ENCODE results near the gene TNFRSF13B. TPM values are rescaled to one million over a fixed set of nuclear protein-coding genes. Genes with fewer than 3 reads are reported as not detected.
"Not testable (repeated sequence)": the region's sequence is repeated elsewhere in the genome, so short reads cannot be mapped to it uniquely, and the experiment has no call there.

The TNFRSF13B gene
- total and polyA plus RNA-seq, 10 of the 15 experiments (the other 5 are each of a cell fraction or from before 2014, with no cell fraction given): 15.5 to 231 (median 119) TPM

DNA sequence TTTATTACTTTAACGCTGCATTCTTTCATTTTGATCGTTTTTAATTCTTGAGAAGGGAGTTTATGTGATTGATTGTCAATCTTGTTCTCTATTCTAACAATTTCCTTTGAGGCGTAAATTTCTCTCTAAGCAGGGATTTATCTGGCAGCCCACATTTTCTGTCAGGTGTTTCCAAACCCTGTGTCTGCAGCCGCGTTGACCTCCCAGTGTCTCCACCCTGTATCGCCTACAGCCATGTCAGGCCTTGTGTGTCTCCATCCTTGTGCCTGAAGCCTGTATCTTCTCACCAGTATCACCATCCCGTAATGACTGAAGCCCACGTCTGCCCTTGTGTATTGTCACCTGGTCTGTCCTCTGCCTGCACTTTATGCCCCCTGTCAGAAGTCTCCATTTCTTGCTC is 75.7 kb downstream of the TNFRSF13B start:
- ATAC-seq; CTCF ChIA-PET; in situ Hi-C loops (cut with MboI): not testable (repeated sequence)

DNA sequence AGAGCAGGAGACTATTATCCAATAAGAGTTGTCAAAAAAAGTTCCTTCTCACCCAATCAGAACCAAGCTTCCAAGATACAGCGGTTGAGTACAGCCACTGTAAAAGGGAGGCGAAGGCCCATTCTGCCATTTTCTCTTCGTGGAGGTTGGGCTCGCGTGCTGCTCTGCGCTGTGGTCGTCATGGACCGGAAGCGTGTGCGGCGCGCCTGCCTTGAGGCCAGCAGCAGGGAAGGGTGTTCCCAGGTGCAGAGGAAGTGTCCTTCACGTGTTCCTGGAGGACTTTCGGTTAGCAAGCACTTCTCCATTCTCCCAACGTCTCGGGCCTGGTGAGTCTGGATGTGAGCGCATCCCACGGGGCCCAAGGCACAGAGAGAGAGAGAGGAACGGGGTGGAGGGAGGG is 78.4 kb downstream of the TNFRSF13B start:
- intact Hi-C loops (cut with micrococcal nuclease; ENCODE audit: unreplicated experiment); in situ Hi-C loops (cut with MboI); BruUV-seq (replicated peaks); H3K27ac ChIP-seq (ENCODE audit: control insufficient read depth, insufficient read depth); H3K4me1 ChIP-seq (ENCODE audit: control insufficient read depth, insufficient read depth, low read length); H3K9ac ChIP-seq (ENCODE audit: control insufficient read depth, insufficient read depth, low read length); H3K79me2 ChIP-seq (ENCODE audit: control insufficient read depth, insufficient read depth, low read length); H3K4me2 ChIP-seq (ENCODE audit: control insufficient read depth, insufficient read depth); H2AFZ ChIP-seq (ENCODE audit: control insufficient read depth, low read depth, low read length); DNase-seq (ENCODE audit: low read depth, low spot score); H3K27me3 ChIP-seq (replicated peaks in 1 of 2; ENCODE audit: control insufficient read depth in 2 of 2, insufficient read depth in 2 of 2, low read length in 1 of 2); H4K20me1 ChIP-seq (ENCODE audit: control insufficient read depth, insufficient read depth); RAD21 ChIA-PET (ENCODE audit: unreplicated experiment); POLR2A ChIA-PET; H3K4me3 ChIP-seq; FAIRE-seq; H3K9me3 ChIP-seq (replicated peaks; ENCODE audit: control insufficient read depth, insufficient read depth, low read length); SMC1A ChIA-PET (ENCODE audit: uncharacterized antibody, unreplicated experiment); H3K36me3 ChIP-seq (ENCODE audit: control insufficient read depth in 2 of 2, insufficient read depth in 2 of 2, low read length in 1 of 2); ATAC-seq; CTCF ChIA-PET: not testable (repeated sequence)
- 76% methylated on average over 17 of the region's 19 CpGs for WGBS (ENCODE audit: insufficient coverage, insufficient replicate concordance, low lambda C conversion rate, missing lambda C conversion rate)

More for the DNA sequence above, 75.7 kb downstream of the TNFRSF13B start:
- POLR2A ChIA-PET: interaction anchor here (0.7 kb wide), 1 partner anchor 595 kb away, joined by 3 read pairs; no protein-coding TSS in a partner anchor
- DNase-seq (ENCODE audit: low read depth, low spot score); H3K36me3 ChIP-seq (ENCODE audit: control insufficient read depth in 2 of 2, insufficient read depth in 2 of 2, low read length in 1 of 2); H3K9me3 ChIP-seq (replicated peaks; ENCODE audit: control insufficient read depth, insufficient read depth, low read length); H3K4me3 ChIP-seq; RAD21 ChIA-PET (ENCODE audit: unreplicated experiment); H3K9ac ChIP-seq (ENCODE audit: control insufficient read depth, insufficient read depth, low read length); H2AFZ ChIP-seq (ENCODE audit: control insufficient read depth, low read depth, low read length); intact Hi-C loops (cut with micrococcal nuclease; ENCODE audit: unreplicated experiment); H3K27me3 ChIP-seq (replicated peaks in 1 of 2; ENCODE audit: control insufficient read depth in 2 of 2, insufficient read depth in 2 of 2, low read length in 1 of 2); H3K4me2 ChIP-seq (ENCODE audit: control insufficient read depth, insufficient read depth); H4K20me1 ChIP-seq (ENCODE audit: control insufficient read depth, insufficient read depth); SMC1A ChIA-PET (ENCODE audit: uncharacterized antibody, unreplicated experiment); BruUV-seq (replicated peaks); H3K4me1 ChIP-seq (ENCODE audit: control insufficient read depth, insufficient read depth, low read length); FAIRE-seq; H3K27ac ChIP-seq (ENCODE audit: control insufficient read depth, insufficient read depth); H3K79me2 ChIP-seq (ENCODE audit: control insufficient read depth, insufficient read depth, low read length): not testable (repeated sequence)
- WGBS (ENCODE audit: insufficient coverage, insufficient replicate concordance, low lambda C conversion rate, missing lambda C conversion rate): 80% methylated on average over 8 of the region's 8 CpGs

DNA sequence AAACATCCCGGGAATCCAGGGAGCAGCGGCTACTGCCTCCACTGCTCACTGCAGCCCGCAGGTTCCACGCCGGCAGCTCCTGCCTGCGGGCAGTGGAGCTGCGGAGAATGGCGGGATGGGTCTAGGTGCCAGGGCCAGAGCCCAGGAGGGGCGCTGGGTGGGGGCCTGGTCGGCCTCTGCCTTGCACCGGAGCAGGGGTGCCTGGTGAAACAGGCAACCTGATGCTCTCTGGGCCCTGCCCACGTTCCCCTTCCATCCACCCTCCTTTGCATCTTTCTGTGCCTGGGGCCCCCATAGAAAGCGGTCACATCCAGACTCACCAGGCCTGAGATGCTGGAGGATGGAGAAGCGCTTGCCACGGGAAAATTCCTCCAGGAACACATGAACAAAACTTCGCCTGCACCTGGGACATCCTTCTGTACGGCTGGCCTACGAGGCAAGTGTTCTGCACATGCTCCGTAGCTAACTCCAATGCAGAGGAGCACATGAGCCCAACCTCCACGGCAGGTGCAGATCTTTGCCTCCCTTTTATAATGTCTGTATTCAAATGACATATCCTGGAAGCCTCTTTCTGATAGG is 79.0 kb downstream of the TNFRSF13B start:
- intact Hi-C loops (cut with micrococcal nuclease; ENCODE audit: unreplicated experiment); ATAC-seq; in situ Hi-C loops (cut with MboI); H3K27me3 ChIP-seq (replicated peaks in 1 of 2; ENCODE audit: control insufficient read depth in 2 of 2, insufficient read depth in 2 of 2, low read length in 1 of 2); SMC1A ChIA-PET (ENCODE audit: uncharacterized antibody, unreplicated experiment); H3K9ac ChIP-seq (ENCODE audit: control insufficient read depth, insufficient read depth, low read length); H3K79me2 ChIP-seq (ENCODE audit: control insufficient read depth, insufficient read depth, low read length); H3K4me1 ChIP-seq (ENCODE audit: control insufficient read depth, insufficient read depth, low read length); RAD21 ChIA-PET (ENCODE audit: unreplicated experiment); H3K36me3 ChIP-seq (ENCODE audit: control insufficient read depth in 2 of 2, insufficient read depth in 2 of 2, low read length in 1 of 2); DNase-seq (ENCODE audit: low read depth, low spot score); H4K20me1 ChIP-seq (ENCODE audit: control insufficient read depth, insufficient read depth); H3K4me3 ChIP-seq; POLR2A ChIA-PET; CTCF ChIA-PET; H2AFZ ChIP-seq (ENCODE audit: control insufficient read depth, low read depth, low read length); H3K9me3 ChIP-seq (replicated peaks; ENCODE audit: control insufficient read depth, insufficient read depth, low read length); H3K27ac ChIP-seq (ENCODE audit: control insufficient read depth, insufficient read depth); BruUV-seq (replicated peaks); H3K4me2 ChIP-seq (ENCODE audit: control insufficient read depth, insufficient read depth); FAIRE-seq: not testable (repeated sequence)
- WGBS (ENCODE audit: insufficient coverage, insufficient replicate concordance, low lambda C conversion rate, missing lambda C conversion rate): 45% methylated on average over 14 of the region's 20 CpGs
